ENCODE measurements around the gene FOXN4.

The FOXN4 gene

DNA sequence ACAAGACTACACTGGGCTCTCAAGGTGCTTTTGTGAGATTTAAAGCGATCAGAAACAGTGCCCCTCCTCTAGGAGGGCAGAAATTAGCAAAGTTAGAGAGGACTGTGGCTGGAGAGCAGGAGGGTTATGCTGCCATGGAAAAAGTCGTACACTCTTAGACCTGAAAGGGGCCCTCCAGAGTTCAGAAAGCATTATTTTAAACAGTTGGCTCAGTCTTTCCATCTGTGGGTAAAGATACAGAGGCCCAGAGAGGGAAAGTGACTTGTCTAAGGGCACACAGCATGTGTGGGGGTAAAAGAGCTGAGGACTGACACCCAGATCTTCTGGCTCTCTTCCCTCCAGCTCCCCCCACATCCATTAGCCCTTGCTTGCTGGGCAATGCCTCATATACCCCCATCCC, 47.1 kb downstream of the FOXN4 start:
- FAIRE-seq (no peak), DNase-seq (ENCODE audit: insufficient read length, low spot score) (no peak)

DNA sequence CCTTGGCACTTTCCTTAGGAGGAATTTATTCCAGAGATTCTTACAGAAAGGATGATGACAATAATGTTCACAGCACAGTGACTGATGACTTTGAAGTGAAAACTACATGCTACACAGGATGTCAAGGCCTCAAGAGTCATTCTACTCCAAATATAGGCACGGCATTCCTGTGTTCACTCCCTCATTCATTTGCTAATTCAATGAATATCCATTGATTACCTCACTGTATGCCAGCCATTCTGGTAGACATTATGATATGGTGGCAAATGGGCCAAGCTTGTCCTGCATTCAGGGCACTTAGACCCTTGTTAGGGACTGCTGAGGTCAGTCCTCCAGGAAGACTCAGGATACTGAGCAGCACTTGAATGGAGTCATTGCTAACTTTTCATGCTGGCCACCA, 48.0 kb downstream of the FOXN4 start:
- no peak for DNase-seq (ENCODE audit: insufficient read length, low spot score)
- FAIRE-seq: no peak

DNA sequence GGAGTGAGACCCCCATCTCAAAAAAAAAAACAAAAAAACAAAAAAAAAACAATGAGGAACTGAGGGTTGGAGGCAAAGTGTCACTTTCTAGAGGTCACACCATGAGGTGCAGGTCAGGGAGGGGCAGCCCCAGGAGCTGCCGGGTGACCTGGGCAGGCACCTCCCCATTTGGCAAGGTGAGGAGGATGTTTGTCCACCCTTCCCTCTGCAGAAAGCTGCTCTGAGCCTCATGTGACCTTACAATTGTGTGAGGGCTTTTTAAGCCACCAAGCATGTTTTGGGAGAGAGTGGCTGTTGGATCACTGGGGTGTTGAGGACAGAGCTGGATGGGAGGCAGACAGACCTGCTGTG, 49.6 kb downstream of the FOXN4 start:
- FAIRE-seq: no peak
- DNase-seq (ENCODE audit: insufficient read length, low spot score): no peak

- DNase-seq (ENCODE audit: insufficient read length, low spot score): no peak
- no peak for FAIRE-seq
Measured at GRCh38 chr12:109258607-109259544, 50.2 kb downstream of the FOXN4 start.

GRCh38 chr12:109258201-109258600, 50.9 kb downstream of the FOXN4 start:
- DNase-seq (ENCODE audit: insufficient read length, low spot score): no peak
- no peak for FAIRE-seq

GRCh38 chr12:109256011-109256410, 53.1 kb downstream of the FOXN4 start:
- no peak for FAIRE-seq
- no peak for DNase-seq (ENCODE audit: insufficient read length, low spot score)

DNA sequence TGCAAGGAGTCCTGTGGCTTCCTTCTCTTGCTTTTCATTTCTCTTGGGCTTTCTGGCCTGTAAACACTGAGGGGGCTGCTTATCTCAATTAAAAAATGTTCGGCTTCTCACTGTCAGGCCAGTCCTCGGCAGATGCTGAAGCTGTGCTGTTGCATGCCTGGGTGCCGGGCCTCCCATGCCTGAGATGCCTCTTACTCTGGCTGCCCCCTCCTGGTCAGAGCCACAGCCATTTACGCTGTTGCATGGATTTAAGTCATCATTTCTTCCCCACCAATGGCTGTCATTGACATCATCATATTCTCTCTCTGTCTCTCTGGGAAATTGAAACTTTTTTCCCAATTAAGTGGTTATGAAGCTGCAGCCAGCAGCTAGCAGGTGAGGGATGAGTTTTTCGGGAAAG, 53.7 kb downstream of the FOXN4 start:
- DNase-seq (ENCODE audit: insufficient read length, low spot score): no peak
- no peak for FAIRE-seq

GRCh38 chr12:109253913-109254544, 55.1 kb downstream of the FOXN4 start:
- DNase-seq (ENCODE audit: insufficient read length, low spot score) (no peak), FAIRE-seq (no peak)

DNA sequence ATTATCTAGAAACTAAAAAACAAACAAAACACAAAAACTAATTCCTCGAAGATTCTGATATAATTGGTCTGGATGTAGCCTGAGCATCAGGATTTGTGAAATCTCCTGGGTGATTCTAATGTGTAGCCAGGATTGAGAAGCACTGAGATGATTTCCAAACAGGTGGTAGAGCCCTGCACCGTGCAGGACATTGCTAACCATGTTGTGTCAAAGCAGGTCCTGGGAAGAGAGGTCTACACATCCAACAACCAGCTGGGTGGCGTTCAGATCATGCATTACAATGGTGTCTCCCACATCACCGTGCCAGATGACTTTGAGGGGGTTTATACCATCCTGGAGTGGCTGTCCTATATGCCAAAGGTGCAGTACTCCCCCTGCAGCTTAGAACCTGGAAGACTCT, 56.3 kb downstream of the FOXN4 start:
- FAIRE-seq (no peak), DNase-seq (ENCODE audit: insufficient read length, low spot score) (no peak)

- FAIRE-seq (no peak), DNase-seq (ENCODE audit: insufficient read length, low spot score) (no peak)
Measured at GRCh38 chr12:109250523-109250922, 58.6 kb downstream of the FOXN4 start.

GRCh38 chr12:109247831-109248654, 61.0 kb downstream of the FOXN4 start:
- FAIRE-seq: no peak
- DNase-seq (ENCODE audit: insufficient read length, low spot score): no peak

GRCh38 chr12:109246221-109246620, 62.9 kb downstream of the FOXN4 start:
- DNase-seq (ENCODE audit: insufficient read length, low spot score) (no peak), FAIRE-seq (no peak)

DNA sequence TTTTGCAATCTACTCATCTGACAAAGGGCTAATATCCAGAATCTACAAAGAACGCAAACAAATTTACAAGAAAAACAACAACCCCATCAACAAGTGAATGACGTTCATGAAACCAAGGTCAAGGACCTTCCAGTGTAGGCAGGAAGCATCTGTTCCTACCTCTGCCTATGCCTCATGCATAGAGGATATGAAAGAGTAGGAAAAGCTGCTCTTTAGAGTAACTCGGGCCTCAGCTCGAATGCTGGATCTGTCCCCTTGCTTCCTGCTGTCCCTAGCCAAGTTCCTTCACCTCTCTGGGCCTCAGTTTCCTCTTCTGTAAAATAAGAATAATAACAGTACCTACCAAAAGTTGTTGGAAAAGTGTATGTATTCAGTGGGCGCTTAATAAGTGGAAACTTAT, 65.0 kb downstream of the FOXN4 start:
- FAIRE-seq: no peak

DNA sequence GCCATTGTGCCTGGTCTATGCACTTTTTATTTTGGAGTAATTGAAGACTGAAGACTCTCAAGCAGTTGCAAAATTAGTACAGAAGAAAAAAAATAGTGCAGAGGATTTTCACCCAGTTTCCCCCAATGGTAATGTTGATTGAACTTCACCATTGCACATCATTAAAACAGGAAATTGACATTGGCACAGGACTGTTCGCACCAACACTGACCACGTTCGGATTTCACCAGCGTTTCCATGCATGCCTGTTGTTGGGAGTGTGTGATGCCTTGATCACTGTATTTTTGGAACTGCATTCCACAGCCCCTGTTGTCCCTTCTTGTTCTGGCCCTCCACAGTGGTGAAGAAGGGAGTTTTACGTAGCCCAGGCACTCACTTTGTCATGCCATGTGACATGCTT, 67.1 kb downstream of the FOXN4 start:
- FAIRE-seq: no peak
- no peak for DNase-seq (ENCODE audit: insufficient read length, low spot score)

More for the DNA sequence above, 65.0 kb downstream of the FOXN4 start:
- no peak for DNase-seq (ENCODE audit: insufficient read length, low spot score)

- DNase-seq (ENCODE audit: insufficient read length, low spot score) (no peak), FAIRE-seq (no peak)
Measured at GRCh38 chr12:109240365-109240764, 68.7 kb downstream of the FOXN4 start.

DNA sequence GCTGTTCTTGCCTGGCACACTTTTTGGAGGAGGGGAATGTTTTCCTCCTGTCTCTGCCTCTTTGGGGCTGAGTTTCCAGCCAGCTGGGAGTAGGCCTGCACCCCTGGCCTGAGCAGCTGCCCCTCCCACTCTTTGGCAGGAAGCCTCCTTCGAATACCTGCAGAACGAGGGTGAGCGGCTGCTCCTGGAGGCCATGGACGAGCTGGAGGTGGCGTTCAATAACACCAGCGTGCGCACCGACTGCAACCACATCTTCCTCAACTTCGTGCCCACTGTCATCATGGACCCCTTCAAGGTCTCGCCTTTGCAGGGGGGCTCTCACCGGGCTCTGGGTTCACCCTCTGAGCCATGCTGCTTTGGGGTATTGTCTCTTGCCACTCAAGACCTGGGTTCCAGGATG, 69.4 kb downstream of the FOXN4 start:
- DNase-seq (ENCODE audit: insufficient read length, low spot score) (no peak), FAIRE-seq (no peak)

- FAIRE-seq: no peak
Measured at GRCh38 chr12:109239179-109239578, 69.9 kb downstream of the FOXN4 start.

DNA sequence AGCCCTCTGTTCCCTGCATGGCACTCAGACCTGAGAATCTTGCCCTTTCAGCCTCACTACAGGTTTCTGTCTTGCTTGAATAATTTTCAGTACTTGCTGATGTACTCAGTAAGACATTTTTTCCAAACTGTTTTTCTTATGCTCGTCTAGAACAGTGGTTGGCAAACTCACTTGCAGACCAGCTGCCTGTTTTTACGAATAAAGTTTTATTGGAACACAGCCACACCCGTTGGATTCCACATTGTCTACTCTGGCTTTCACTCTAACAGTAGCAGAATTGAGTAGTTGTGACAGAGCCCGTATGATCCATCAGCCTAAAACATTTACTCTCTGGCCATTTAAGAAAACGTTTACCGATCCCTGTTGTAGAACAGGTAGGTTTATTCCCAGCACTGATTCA, 72.8 kb downstream of the FOXN4 start:
- FAIRE-seq (no peak), DNase-seq (ENCODE audit: insufficient read length, low spot score) (no peak)

More at GRCh38 chr12:109239179-109239578, 69.9 kb downstream of the FOXN4 start:
- DNase-seq (ENCODE audit: insufficient read length, low spot score): no peak

- DNase-seq (ENCODE audit: insufficient read length, low spot score): no peak
- no peak for FAIRE-seq
Measured at GRCh38 chr12:109234012-109234411, 75.1 kb downstream of the FOXN4 start.

DNA sequence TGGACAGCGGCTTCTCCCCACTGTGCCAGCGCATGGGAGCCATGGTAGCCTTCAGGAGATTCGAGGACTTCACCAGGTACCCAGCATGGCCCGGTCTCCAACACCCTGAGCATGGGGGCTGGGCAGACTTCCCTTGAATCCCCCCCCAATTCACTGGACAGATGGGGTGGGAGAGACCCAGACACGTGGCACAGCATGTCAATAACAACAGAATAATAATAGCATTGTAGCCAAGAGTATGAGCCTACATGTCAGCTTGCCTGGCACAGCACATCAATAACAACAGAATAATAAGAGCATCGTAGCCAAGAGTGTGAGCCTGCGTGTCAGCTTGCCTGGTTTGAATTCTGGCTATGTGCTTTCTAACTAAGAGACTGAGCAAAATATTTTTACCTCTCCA, 76.4 kb downstream of the FOXN4 start:
- FAIRE-seq (no peak), DNase-seq (ENCODE audit: insufficient read length, low spot score) (no peak)

DNA sequence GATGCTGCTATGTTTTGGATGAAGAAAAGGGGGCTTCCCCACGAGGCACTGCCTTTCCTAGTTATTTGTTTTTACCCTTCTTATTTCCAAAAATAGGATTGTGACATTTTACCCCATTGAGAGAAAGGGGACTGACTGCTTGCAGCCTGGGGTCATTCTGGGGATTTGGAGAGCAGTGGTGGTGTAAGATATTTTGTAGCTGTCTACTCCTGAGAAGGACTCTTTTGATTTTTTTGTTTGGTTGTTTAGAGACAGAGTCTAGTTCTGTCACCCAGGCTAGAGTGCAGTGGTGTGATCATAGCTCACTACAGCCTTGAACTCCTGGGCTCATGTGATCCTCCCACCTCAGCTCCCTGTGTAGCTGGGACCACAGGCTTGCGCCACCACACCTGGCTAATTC, 78.9 kb downstream of the FOXN4 start:
- no peak for FAIRE-seq

More for the DNA sequence above, 78.9 kb downstream of the FOXN4 start:
- no peak for DNase-seq (ENCODE audit: insufficient read length, low spot score)
